HG03469 (cell line): Measurements from ENCODE around the gene TRAPPC13.
"Not testable (repeated sequence)": the region's sequence is repeated elsewhere in the genome, so short reads cannot be mapped to it uniquely, and the experiment has no call there.

Experiments
- ATAC-seq: cut with Tn5 transposase; IDR thresholded peaks from one replicate; pipeline ENCODE4 v1.9.1; 2021; ENCODE audit warnings: mild to moderate bottlenecking, moderate library complexity, moderate number of reproducible peaks; ENCODE audit not compliant: unreplicated experiment

TRAPPC13 gene

GRCh38 chr5:65624571-65625555 is at the start of gene TRAPPC13, which contains the start of gene SHLD3:
TRAPPC13 (plus strand) TSS chr5:65625027; CDS start chr5:65625061, 34 bp downstream.
SHLD3 (plus strand) TSS chr5:65625027; CDS start chr5:65629588, 4,561 bp downstream.
- ATAC-seq: peak; percentile 50

- ATAC-seq: no peak
Observed at GRCh38 chr5:65577141-65577540, 47.7 kb upstream of the TRAPPC13 start.

- ATAC-seq: no peak
Observed at GRCh38 chr5:65588694-65589093, 36.1 kb upstream of the TRAPPC13 start.

- ATAC-seq: not testable (repeated sequence)
Observed at GRCh38 chr5:65601761-65602160, 23.1 kb upstream of the TRAPPC13 start.

- ATAC-seq: no peak
Observed at GRCh38 chr5:65611524-65611923, 13.3 kb upstream of the TRAPPC13 start.

GRCh38 chr5:65612298-65612907 is 12.4 kb upstream of the TRAPPC13 start:
- ATAC-seq: no peak

GRCh38 chr5:65620021-65620420 is 4.8 kb upstream of the TRAPPC13 start:
- ATAC-seq: no peak

GRCh38 chr5:65621961-65622360 is 2.9 kb upstream of the TRAPPC13 start:
- not testable (repeated sequence) for ATAC-seq

GRCh38 chr5:65623482-65623881 is 1.3 kb upstream of the TRAPPC13 start:
- no peak for ATAC-seq

GRCh38 chr5:65624025-65624570 is 729 bp upstream of the TRAPPC13 start, which contains the start of gene TRIM23:
TRIM23 (minus strand) TSS chr5:65624333; CDS start chr5:65624274, 59 bp downstream.
- peak; percentile 90 for ATAC-seq

- no peak for ATAC-seq
Observed at GRCh38 chr5:65625743-65626142, 916 bp downstream of the TRAPPC13 start.

GRCh38 chr5:65630981-65631380 is 6.2 kb downstream of the TRAPPC13 start:
- no peak for ATAC-seq

- no peak for ATAC-seq
Observed at GRCh38 chr5:65640240-65640639, 15.4 kb downstream of the TRAPPC13 start.

GRCh38 chr5:65646938-65647337 is 22.1 kb downstream of the TRAPPC13 start:
- no peak for ATAC-seq

GRCh38 chr5:65647941-65648340 is 23.1 kb downstream of the TRAPPC13 start:
- ATAC-seq: no peak

- no peak for ATAC-seq
Observed at GRCh38 chr5:65651144-65651543, 26.3 kb downstream of the TRAPPC13 start.

- no peak for ATAC-seq
Observed at GRCh38 chr5:65654713-65655112, 29.9 kb downstream of the TRAPPC13 start.

GRCh38 chr5:65663804-65664521 is 39.1 kb downstream of the TRAPPC13 start:
- no peak for ATAC-seq

- ATAC-seq: no peak
Observed at GRCh38 chr5:65668696-65669095, 43.9 kb downstream of the TRAPPC13 start.

GRCh38 chr5:65672796-65673195 is 48.0 kb downstream of the TRAPPC13 start:
- no peak for ATAC-seq

- no peak for ATAC-seq
Observed at GRCh38 chr5:65674749-65675148, 49.9 kb downstream of the TRAPPC13 start.
